Lower leg skin (tissue), 4 donors: ENCODE results near the gene ELFN2. TPM values are rescaled to one million over a fixed set of nuclear protein-coding genes. Genes with fewer than 3 reads are reported as not detected.

Source experiments
- DNase-seq, 2 donors: peaks; one replicate each; pipeline ENCODE4 v3.0.0-alpha.2; 2019; ENCODE audit warnings: low spot score in 2 of 2
- H3K4me3 ChIP-seq: fragments of 200-600 bp; sonication (generic); 2 replicates; pipeline ENCODE4 v1.5.1; 2017; ENCODE audit warnings: mild to moderate bottlenecking, low read depth; ENCODE audit not compliant: poor library complexity, severe bottlenecking
- POLR2A ChIP-seq, 2 donors: fragments of 450-650 bp; IDR thresholded peaks; one replicate each; pipeline ENCODE4 v1.6.1; 2016 to 2017; ENCODE audit warnings: antibody characterized with exemption in 2 of 2, mild to moderate bottlenecking in 1 of 2, moderate library complexity in 1 of 2
- WGBS, 2 donors: methylation state at CpG; one replicate each; pipeline ENCODE4 v1.1.5; 2018; 5-methylcytosine and 5-hydroxymethylcytosine counted together
- intact Hi-C: fragments of 100-400 bp; cut with DNase I; formaldehyde crosslinking; loops from one replicate; pipeline ENCODE4 v1.15.0; 2023; ENCODE audit warnings: low total_unique reads
- total RNA-seq, 4 donors: library from RNA; depleted of rRNA; stranded (reverse); fragments of >200 nt; gene quantifications; one replicate each; pipeline ENCODE4 v1.1.0, GENCODE V29; 2016
- TF ChIP-seq, protein P1 (sequence below), 3 donors: fragments of 450-650 bp; IDR thresholded peaks; one replicate each; pipeline ENCODE4 v1.5.1; 2016; ENCODE audit warnings: antibody characterized with exemption in 3 of 3, mild to moderate bottlenecking in 3 of 3, moderate library complexity in 2 of 3

Gene ELFN2
- total RNA-seq, 4 donors from 2014 or later: 0.26 to 1.5 (median 0.82) TPM

GRCh38 chr22:37412495-37413250, 14.6 kb downstream of the ELFN2 start:
- DNase-seq: no peak
- 68 to 78% methylated on average over 15 to 16 of the region's 16 CpGs for WGBS, 2 donors

DNA sequence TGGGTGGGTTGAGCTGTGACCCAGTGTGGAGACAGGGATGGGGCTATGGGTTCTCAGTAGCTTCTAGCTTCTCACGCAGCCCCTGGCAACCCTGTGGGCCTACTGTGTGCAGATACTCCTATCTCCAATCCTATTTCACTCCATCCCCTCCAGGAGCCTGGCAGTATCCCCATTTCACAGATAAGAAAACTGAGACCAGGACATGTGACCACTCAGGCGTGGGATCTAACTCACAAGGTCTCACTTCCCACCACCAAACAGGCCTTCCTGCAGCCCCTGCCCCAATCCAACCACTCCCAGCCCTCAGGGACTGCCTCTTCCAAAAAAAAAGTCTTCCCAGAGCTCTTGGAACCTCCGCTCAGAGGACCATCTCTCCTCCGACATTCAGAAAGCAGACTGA, 15.6 kb downstream of the ELFN2 start:
- intact Hi-C loops: no loop called here
- WGBS, 2 donors: 75 to 82% methylated on average over 4 of the region's 4 CpGs
- no peak for DNase-seq
- TF ChIP-seq, protein P1, sequence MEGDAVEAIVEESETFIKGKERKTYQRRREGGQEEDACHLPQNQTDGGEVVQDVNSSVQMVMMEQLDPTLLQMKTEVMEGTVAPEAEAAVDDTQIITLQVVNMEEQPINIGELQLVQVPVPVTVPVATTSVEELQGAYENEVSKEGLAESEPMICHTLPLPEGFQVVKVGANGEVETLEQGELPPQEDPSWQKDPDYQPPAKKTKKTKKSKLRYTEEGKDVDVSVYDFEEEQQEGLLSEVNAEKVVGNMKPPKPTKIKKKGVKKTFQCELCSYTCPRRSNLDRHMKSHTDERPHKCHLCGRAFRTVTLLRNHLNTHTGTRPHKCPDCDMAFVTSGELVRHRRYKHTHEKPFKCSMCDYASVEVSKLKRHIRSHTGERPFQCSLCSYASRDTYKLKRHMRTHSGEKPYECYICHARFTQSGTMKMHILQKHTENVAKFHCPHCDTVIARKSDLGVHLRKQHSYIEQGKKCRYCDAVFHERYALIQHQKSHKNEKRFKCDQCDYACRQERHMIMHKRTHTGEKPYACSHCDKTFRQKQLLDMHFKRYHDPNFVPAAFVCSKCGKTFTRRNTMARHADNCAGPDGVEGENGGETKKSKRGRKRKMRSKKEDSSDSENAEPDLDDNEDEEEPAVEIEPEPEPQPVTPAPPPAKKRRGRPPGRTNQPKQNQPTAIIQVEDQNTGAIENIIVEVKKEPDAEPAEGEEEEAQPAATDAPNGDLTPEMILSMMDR (IDR thresholded peaks at IDR 0.05): no peak
- TF ChIP-seq POLR2A (IDR thresholded peaks at IDR 0.05): no peak
- H3K4me3 ChIP-seq: no peak overlapping the region

More at GRCh38 chr22:37412495-37413250, 14.6 kb downstream of the ELFN2 start:
- intact Hi-C loops: no loop called here
- no peak for TF ChIP-seq POLR2A (IDR thresholded peaks at IDR 0.05)
- TF ChIP-seq, protein P1 (IDR thresholded peaks at IDR 0.05): no peak
- H3K4me3 ChIP-seq: no peak overlapping the region

- 62 to 78% methylated on average over 28 to 32 of the region's 32 CpGs for WGBS, 2 donors
Observed at GRCh38 chr22:37410174-37411055, 16.9 kb downstream of the ELFN2 start.

GRCh38 chr22:37409459-37410050, 17.7 kb downstream of the ELFN2 start:
- TF ChIP-seq, protein P1 (IDR thresholded peaks at IDR 0.05): no peak
- no peak for TF ChIP-seq POLR2A (IDR thresholded peaks at IDR 0.05)
- 76 to 79% methylated on average over 13 of the region's 13 CpGs for WGBS, 2 donors
- no peak for DNase-seq
- intact Hi-C loops: no loop called here
- no peak overlapping the region for H3K4me3 ChIP-seq

More at GRCh38 chr22:37410174-37411055, 16.9 kb downstream of the ELFN2 start:
- no peak overlapping the region for H3K4me3 ChIP-seq
- intact Hi-C loops: no loop called here
- no peak for TF ChIP-seq POLR2A (IDR thresholded peaks at IDR 0.05)
- TF ChIP-seq, protein P1 (IDR thresholded peaks at IDR 0.05): no peak
- DNase-seq: no peak

- WGBS, 2 donors: 77 to 87% methylated on average over 5 to 7 of the region's 8 CpGs
- no peak overlapping the region for H3K4me3 ChIP-seq
- intact Hi-C loops: no loop called here
- TF ChIP-seq, protein P1 (IDR thresholded peaks at IDR 0.05): no peak
- no peak for TF ChIP-seq POLR2A (IDR thresholded peaks at IDR 0.05)
- DNase-seq: no peak
Observed at GRCh38 chr22:37409031-37409430, 18.2 kb downstream of the ELFN2 start.
